ENCODE measurements around the gene FAM20B.

FAM20B gene

GRCh38 chr1:179090923-179091322, 65.2 kb downstream of the FAM20B start:
- no peaks in the 10 kb centered on the region for H3K9me2 ChIP-seq (replicated peaks; ENCODE audit: insufficient read depth, low read length)
- no peak overlapping the region for H3K27ac ChIP-seq (ENCODE audit: low read length)
- no peak overlapping the region for H3K9ac ChIP-seq (ENCODE audit: low read length)
- TF ChIP-seq CTCF (IDR thresholded peaks at IDR 0.05; ENCODE audit: low read length) (no peak), EZH2phosphoT487 (IDR thresholded peaks at IDR 0.05; ENCODE audit: low read length) (no peak), EZH2 (optimal IDR thresholded peaks at IDR 0.05; ENCODE audit: low read depth, low read length) (no peak)
- H2AFZ ChIP-seq (ENCODE audit: low read length) = no peak overlapping the region
- H3F3A ChIP-seq (ENCODE audit: insufficient read depth, low read length) = peaks cover 31% of the 10 kb centered on the region
- H3K9me3 ChIP-seq (replicated peaks; ENCODE audit: insufficient read depth, low read length) = no peaks in the 10 kb centered on the region
- H3K4me2 ChIP-seq (ENCODE audit: low read depth, low read length) = no peak overlapping the region
- H3K4me3 ChIP-seq (ENCODE audit: low read length) = no peak overlapping the region
- no peak for DNase-seq
- peaks cover 11% of the 10 kb centered on the region; the same call in 1 of the 2 replicates for H4K20me1 ChIP-seq (ENCODE audit: insufficient read depth, low read length)
- H3K36me3 ChIP-seq (replicated peaks; ENCODE audit: insufficient read depth, low read length) = peaks cover 69% of the 10 kb centered on the region
- peaks cover 92% of the 10 kb centered on the region for H3K79me2 ChIP-seq (ENCODE audit: low read length)
- no peaks in the 10 kb centered on the region for H3K27me3 ChIP-seq (replicated peaks; ENCODE audit: insufficient read depth, low read length)
- H3K4me1 ChIP-seq (ENCODE audit: low read length) = peaks cover 35% of the 10 kb centered on the region

- Histone ChIP-seq H3K4me2 (ENCODE audit: low read depth, low read length) (no peak overlapping the region), H3F3A (ENCODE audit: insufficient read depth, low read length) (peaks cover 38% of the 10 kb centered on the region), H4K20me1 (ENCODE audit: insufficient read depth, low read length) (peaks cover 11% of the 10 kb centered on the region; the same call in 1 of the 2 replicates), H3K27ac (ENCODE audit: low read length) (peak overlapping the region; percentile 9; the same call in 1 of the 2 replicates), H3K9me2 (replicated peaks; ENCODE audit: insufficient read depth, low read length) (no peaks in the 10 kb centered on the region), H2AFZ (ENCODE audit: low read length) (no peak overlapping the region), H3K4me1 (ENCODE audit: low read length) (peaks cover 30% of the 10 kb centered on the region), H3K36me3 (replicated peaks; ENCODE audit: insufficient read depth, low read length) (peaks cover 66% of the 10 kb centered on the region), H3K4me3 (ENCODE audit: low read length) (no peak overlapping the region), H3K9ac (ENCODE audit: low read length) (no peak overlapping the region), H3K79me2 (ENCODE audit: low read length) (peaks cover 85% of the 10 kb centered on the region), H3K27me3 (replicated peaks; ENCODE audit: insufficient read depth, low read length) (no peaks in the 10 kb centered on the region), H3K9me3 (replicated peaks; ENCODE audit: insufficient read depth, low read length) (no peaks in the 10 kb centered on the region)
- no peak for DNase-seq
- no peak for TF ChIP-seq CTCF (IDR thresholded peaks at IDR 0.05; ENCODE audit: low read length)
- no peak for TF ChIP-seq EZH2 (optimal IDR thresholded peaks at IDR 0.05; ENCODE audit: low read depth, low read length)
- no peak for TF ChIP-seq EZH2phosphoT487 (IDR thresholded peaks at IDR 0.05; ENCODE audit: low read length)
Measured at GRCh38 chr1:179091691-179092165, 66.0 kb downstream of the FAM20B start.

GRCh38 chr1:179092896-179093461, 67.3 kb downstream of the FAM20B start:
- peaks cover 17% of the 10 kb centered on the region for H3K4me1 ChIP-seq (ENCODE audit: low read length)
- H4K20me1 ChIP-seq (ENCODE audit: insufficient read depth, low read length) = peaks cover 11% of the 10 kb centered on the region; the same call in 1 of the 2 replicates
- no peaks in the 10 kb centered on the region for H3K27me3 ChIP-seq (replicated peaks; ENCODE audit: insufficient read depth, low read length)
- H3K79me2 ChIP-seq (ENCODE audit: low read length) = peaks cover 72% of the 10 kb centered on the region
- TF ChIP-seq CTCF (IDR thresholded peaks at IDR 0.05; ENCODE audit: low read length) = no peak
- no peak for TF ChIP-seq EZH2 (optimal IDR thresholded peaks at IDR 0.05; ENCODE audit: low read depth, low read length)
- TF ChIP-seq EZH2phosphoT487 (IDR thresholded peaks at IDR 0.05; ENCODE audit: low read length) = no peak
- DNase-seq = no peak
- peaks cover 31% of the 10 kb centered on the region for H3F3A ChIP-seq (ENCODE audit: insufficient read depth, low read length)
- no peaks in the 10 kb centered on the region for H3K9me2 ChIP-seq (replicated peaks; ENCODE audit: insufficient read depth, low read length)
- H3K27ac ChIP-seq (ENCODE audit: low read length) = no peak overlapping the region
- H3K4me2 ChIP-seq (ENCODE audit: low read depth, low read length) = no peak overlapping the region
- peaks cover 53% of the 10 kb centered on the region for H3K36me3 ChIP-seq (replicated peaks; ENCODE audit: insufficient read depth, low read length)
- H3K9ac ChIP-seq (ENCODE audit: low read length) = no peak overlapping the region
- no peaks in the 10 kb centered on the region for H3K9me3 ChIP-seq (replicated peaks; ENCODE audit: insufficient read depth, low read length)
- H2AFZ ChIP-seq (ENCODE audit: low read length) = no peak overlapping the region
- H3K4me3 ChIP-seq (ENCODE audit: low read length) = no peak overlapping the region
